Measurements from ENCODE around the gene ALPL. TPM values are rescaled to one million over a fixed set of nuclear protein-coding genes. Genes with fewer than 3 reads are reported as not detected.

ALPL gene
- total and polyA plus RNA-seq, 2 of the 4 experiments (the other 2 are of a cell fraction): 0.54 to 2.2 TPM

GRCh38 chr1:21586846-21587601 is 77.8 kb downstream of the ALPL start:
- no peak overlapping the region; the same call in 1 of the 2 replicates for H3K27ac ChIP-seq (ENCODE audit: insufficient read depth, low read length)
- CTCF ChIA-PET: no interaction called here
- no peak overlapping the region for H3K18ac ChIP-seq (ENCODE audit: low read depth, low read length)

More at GRCh38 chr1:21586846-21587601, 77.8 kb downstream of the ALPL start:
- Histone ChIP-seq H3K23ac (ENCODE audit: low read depth, low read length) (no peak overlapping the region), H4K20me1 (ENCODE audit: insufficient read depth, low read length) (no peaks in the 10 kb centered on the region), H3K9me3 (ENCODE audit: control insufficient read depth, insufficient read depth, low read length) (no peaks in the 10 kb centered on the region), H3K14ac (replicated peaks; ENCODE audit: low read depth, low read length) (peak overlapping the region; percentile 64; the same call in 1 of the 2 replicates), H3K56ac (ENCODE audit: extremely low read depth, insufficient read depth, low read length) (no peak overlapping the region), H2BK5ac (ENCODE audit: low read depth, low read length, poor library complexity, severe bottlenecking) (no peak overlapping the region), H4K91ac (ENCODE audit: insufficient read depth, low read depth, low read length) (0 out of 2 replicates have a peak overlapping the region, but pooled peaks have one; percentile 60), H3K4me3 (ENCODE audit: insufficient read depth, low read depth, low read length) (no peak overlapping the region), H3K9me1 (ENCODE audit: insufficient read depth, low read length) (peaks cover 2% of the 10 kb centered on the region; the same call in 1 of the 2 replicates), H2AFZ (replicated peaks; ENCODE audit: low read length, poor library complexity) (peak overlapping the region; percentile 73), H2BK15ac (ENCODE audit: low read depth, low read length) (peak overlapping the region; percentile 16; the same call in 1 of the 3 replicates), H3K4me2 (ENCODE audit: low read depth, low read length) (no peak overlapping the region), H2BK120ac (ENCODE audit: low read depth, low read length) (peak overlapping the region; percentile 67), H3K4ac (ENCODE audit: low read depth, low read length) (peak overlapping the region; percentile 77), H4K5ac (ENCODE audit: low read depth, low read length) (no peak overlapping the region), H3K36me3 (ENCODE audit: control insufficient read depth, insufficient read depth, low read length) (no peaks in the 10 kb centered on the region), H2AK9ac (replicated peaks; ENCODE audit: low read depth, low read length, poor library complexity) (peak overlapping the region; percentile 88), H3K27me3 (ENCODE audit: control insufficient read depth, insufficient read depth, low read length) (peaks cover 16% of the 10 kb centered on the region; the same call in 1 of the 2 replicates), H2BK20ac (ENCODE audit: low read depth, low read length) (peak overlapping the region; percentile 54), H3K9ac (ENCODE audit: low read depth, low read length) (no peak overlapping the region), H2AK5ac (ENCODE audit: low read depth, low read length) (peak overlapping the region; percentile 61), H3K79me1 (ENCODE audit: low read depth in 1 of 2, low read length in 2 of 2) (no peaks in the 10 kb centered on the region), H3K4me1 (ENCODE audit: control insufficient read depth, insufficient read depth, low read length) (peaks cover 7% of the 10 kb centered on the region), H4K8ac (ENCODE audit: low read depth in 2 of 2, low read length in 2 of 2) (peak overlapping the region; percentile 25 to 29; a peak in 3 of 4 replicates)
- POLR2A ChIA-PET (ENCODE audit: unreplicated experiment): no interaction called here
- dilution Hi-C loops (cut with HindIII; ENCODE audit: low sequenced_read_pairs, unreplicated experiment) (no loop called here), in situ Hi-C loops (cut with MboI; ENCODE audit: low sequenced_read_pairs) (loop anchor here (5.0 kb wide), 1 partner anchor 355 kb away; no protein-coding TSS in a partner anchor), intact Hi-C loops (cut with micrococcal nuclease) (loop anchor here (5.0 kb wide), 1 partner anchor 50 kb away; no protein-coding TSS in a partner anchor)
- DNase-seq (peak; percentile 91), ATAC-seq (ENCODE audit: low read depth) (peak; percentile 92)
- BruUV-seq (replicated peaks): no TSS peak
- 0 out of 2 replicates have a peak, but pooled peaks have one; percentile 22 for TF ChIP-seq POLR2A (IDR thresholded peaks at IDR 0.05; ENCODE audit: low read depth, low read length)
- TF ChIP-seq CHD1 (IDR thresholded peaks at IDR 0.05; ENCODE audit: low read depth, low read length): no peak
- no peak; the same call in 1 of the 2 replicates for TF ChIP-seq CTCF (conservative IDR thresholded peaks at IDR 0.05; ENCODE audit: low read depth, low read length)
- peak; percentile 76; the same call in 1 of the 2 replicates for TF ChIP-seq MAZ (IDR thresholded peaks at IDR 0.05; ENCODE audit: borderline replicate concordance, low read depth, low read length)
- peak; percentile 28; the same call in 1 of the 2 replicates for TF ChIP-seq RAD21 (IDR thresholded peaks at IDR 0.05; ENCODE audit: low read length)
- peak; percentile 87 for TF ChIP-seq FOS (IDR thresholded peaks at IDR 0.05; ENCODE audit: low read depth, low read length)
- peak; percentile 72 for TF ChIP-seq BHLHE40 (IDR thresholded peaks at IDR 0.05; ENCODE audit: low read depth, low read length)
- no peak for TF ChIP-seq RCOR1 (IDR thresholded peaks at IDR 0.05; ENCODE audit: insufficient replicate concordance, low read length)
- TF ChIP-seq CEBPB (IDR thresholded peaks at IDR 0.05; ENCODE audit: low read depth, low read length): peak; percentile 12; the same call in 1 of the 2 replicates
- peak; percentile 71; the same call in 1 of the 2 replicates for TF ChIP-seq USF2 (IDR thresholded peaks at IDR 0.05; ENCODE audit: low read depth, low read length)
- peak; percentile 36; the same call in 1 of the 2 replicates for TF ChIP-seq MXI1 (IDR thresholded peaks at IDR 0.05; ENCODE audit: borderline replicate concordance, low read depth, low read length)
- TF ChIP-seq NFE2L2 (IDR thresholded peaks at IDR 0.05; ENCODE audit: low read depth, low read length): no peak
- WGBS, 2 experiments (ENCODE audit: extremely low coverage in 2 of 2, insufficient read length in 1 of 2): 0% methylated on average over 8 of the region's 24 CpGs; no CpG with 5 or more reads in 1 of the 2 experiments

Data from IMR-90 (cell line).